GM23338 (cell line): ENCODE results near the gene MED27. TPM values are rescaled to one million over a fixed set of nuclear protein-coding genes. Genes with fewer than 3 reads are reported as not detected.

Experiments
- ATAC-seq: fragments of 200-7000 bp; cut with Tn5 transposase; 3 replicates; pipeline ENCODE4 v1.9.1; 2020
- DNase-seq: peaks from one replicate; pipeline ENCODE4 v3.0.0-alpha.2; 2015; ENCODE audit warnings: low spot score
- H2AFZ ChIP-seq: fragments of 200-600 bp; sonication (generic); 2 replicates; pipeline ENCODE4 v1.8.0; 2016; ENCODE audit warnings: antibody characterized with exemption, mild to moderate bottlenecking, moderate library complexity
- H3F3A ChIP-seq: fragments of 200-600 bp; sonication (generic); replicated peaks from 2 replicates; pipeline ENCODE4 v1.8.0; 2017; ENCODE audit warnings: antibody characterized with exemption, mixed run types, low read depth
- H3K27ac ChIP-seq: fragments of 200-600 bp; sonication (generic); 2 replicates; pipeline ENCODE4 v1.6.1; 2016; ENCODE audit warnings: low read depth
- H3K27me3 ChIP-seq: fragments of 200-600 bp; sonication (generic); 2 replicates; pipeline ENCODE4 v1.8.0; 2016; ENCODE audit warnings: mild to moderate bottlenecking, mixed run types, moderate library complexity; ENCODE audit not compliant: insufficient read depth
- H3K36me3 ChIP-seq: fragments of 200-600 bp; sonication (generic); 2 replicates; pipeline ENCODE4 v1.8.0; 2016; ENCODE audit warnings: mild to moderate bottlenecking; ENCODE audit not compliant: insufficient read depth
- H3K4me1 ChIP-seq: fragments of 200-600 bp; sonication (generic); 2 replicates; pipeline ENCODE4 v1.8.0; 2016; ENCODE audit warnings: mild to moderate bottlenecking, moderate library complexity; ENCODE audit not compliant: insufficient read depth
- H3K4me2 ChIP-seq: fragments of 200-600 bp; sonication (generic); 2 replicates; pipeline ENCODE4 v1.7.1; 2017; ENCODE audit warnings: mixed run types
- H3K4me3 ChIP-seq: fragments of 200-600 bp; sonication (generic); 2 replicates; pipeline ENCODE4 v1.6.1; 2016; ENCODE audit warnings: mixed run types
- H3K79me2 ChIP-seq: fragments of 200-600 bp; sonication (generic); replicated peaks from 2 replicates; pipeline ENCODE4 v1.8.0; 2017; ENCODE audit warnings: mild to moderate bottlenecking; ENCODE audit not compliant: insufficient read depth
- H3K9me2 ChIP-seq: fragments of 200-600 bp; sonication (generic); 2 replicates; pipeline ENCODE4 v1.8.0; 2017; ENCODE audit not compliant: insufficient read depth
- H4K20me1 ChIP-seq: fragments of 200-600 bp; sonication (generic); replicated peaks from 2 replicates; pipeline ENCODE4 v1.8.0; 2017; ENCODE audit warnings: mild to moderate bottlenecking; ENCODE audit not compliant: insufficient read depth
- H3K27ac Mint-ChIP-seq: 2 replicates; pipeline ENCODE4 v1.8.0; 2020; ENCODE audit warnings: inconsistent platforms, mild to moderate bottlenecking, moderate library complexity, mixed read lengths
- H3K27me3 Mint-ChIP-seq: 3 replicates; pipeline ENCODE4 v1.8.0; 2022; ENCODE audit warnings: low read depth, mild to moderate bottlenecking, moderate library complexity, mixed read lengths, inconsistent platforms; ENCODE audit not compliant: insufficient read depth, poor library complexity
- H3K36me3 Mint-ChIP-seq: 3 replicates; pipeline ENCODE4 v1.8.0; 2021; ENCODE audit warnings: low read depth, mild to moderate bottlenecking, inconsistent platforms, moderate library complexity, mixed read lengths
- H3K4me1 Mint-ChIP-seq: 3 replicates; pipeline ENCODE4 v1.8.0; 2020; ENCODE audit warnings: mild to moderate bottlenecking, inconsistent platforms, mixed read lengths
- H3K4me3 Mint-ChIP-seq: 3 replicates; pipeline ENCODE4 v1.8.0; 2021; ENCODE audit warnings: moderate library complexity, mild to moderate bottlenecking, inconsistent platforms, mixed read lengths
- H3K9me3 Mint-ChIP-seq: 3 replicates; pipeline ENCODE4 v1.8.0; 2020; ENCODE audit warnings: moderate library complexity, mild to moderate bottlenecking, inconsistent platforms, mixed read lengths
- CREB1 ChIP-seq: fragments of 250-450 bp; sonication (Bioruptor Pico); IDR thresholded peaks from 2 replicates; pipeline ENCODE4 v1.5.0; 2020; ENCODE audit warnings: low read depth, mild to moderate bottlenecking, moderate library complexity
- EZH2 ChIP-seq: fragments of 200-600 bp; sonication (generic); IDR thresholded peaks from one replicate; pipeline ENCODE4 v1.8.0; 2017; ENCODE audit warnings: antibody characterized with exemption, mild to moderate bottlenecking, low read depth; ENCODE audit not compliant: unreplicated experiment
- EZH2phosphoT487 ChIP-seq: fragments of 200-600 bp; sonication (generic); IDR thresholded peaks from one replicate; pipeline ENCODE4 v1.8.1; 2018; ENCODE audit warnings: antibody characterized with exemption; ENCODE audit not compliant: unreplicated experiment
- JUNB ChIP-seq: IDR thresholded peaks from one replicate; pipeline ENCODE4 v1.6.1; 2016; ENCODE audit warnings: antibody characterized with exemption; ENCODE audit not compliant: unreplicated experiment
- NANOG ChIP-seq: IDR thresholded peaks from 2 replicates; pipeline ENCODE4 v1.6.1; 2016; ENCODE audit warnings: antibody characterized with exemption, borderline replicate concordance
- POLR2AphosphoS5 ChIP-seq: IDR thresholded peaks from 2 replicates; pipeline ENCODE4 v1.6.1; 2016; ENCODE audit warnings: antibody characterized with exemption, low read depth
- STAT1 ChIP-seq: IDR thresholded peaks from one replicate; pipeline ENCODE4 v1.6.1; 2016; ENCODE audit warnings: antibody characterized with exemption; ENCODE audit not compliant: unreplicated experiment
- ZNF331 ChIP-seq: fragments of 250-450 bp; sonication (Bioruptor Pico); IDR thresholded peaks from 2 replicates; pipeline ENCODE4 v1.5.0; 2020; ENCODE audit warnings: low read depth, mild to moderate bottlenecking, moderate library complexity
- polyA plus RNA-seq: library from polyadenylated mRNA; unstranded; fragments of >200 nt; fragmentation: Nextera tagmentation; extraction: Ambion mirVana; gene quantifications from 2 replicates; pipeline ENCODE4 v1.2.1, GENCODE V29; 2016
- total RNA-seq: library from RNA; depleted of rRNA; stranded (reverse); fragments of >200 nt; shearing (Covaris generic); gene quantifications from 2 replicates; pipeline ENCODE4 v1.2.3, GENCODE V29; 2014
- TF ChIP-seq, protein P1 (sequence below): IDR thresholded peaks from one replicate; pipeline ENCODE4 v1.6.1; 2018; ENCODE audit warnings: antibody characterized with exemption; ENCODE audit not compliant: unreplicated experiment
- TF ChIP-seq, protein P2 (sequence below): fragments of 250-450 bp; sonication (Bioruptor Pico); IDR thresholded peaks from 2 replicates; pipeline ENCODE4 v1.5.0; 2020; ENCODE audit warnings: mild to moderate bottlenecking, moderate library complexity
- TF ChIP-seq, protein P3 (sequence below), 2 experiments: fragments of 200-600 bp in 1 of 2; sonication (generic) in 1 of 2; conservative IDR thresholded peaks; 2 replicates each; pipeline versions ENCODE4 v1.5.1 to v1.6.1; 2016 to 2017; ENCODE audit warnings: antibody characterized with exemption in 2 of 2, low read depth in 2 of 2, mild to moderate bottlenecking in 2 of 2, moderate library complexity in 1 of 2

MED27 gene
- total and polyA plus RNA-seq, 2 experiments from 2014 or later = 30.6 to 35.0 TPM

DNA sequence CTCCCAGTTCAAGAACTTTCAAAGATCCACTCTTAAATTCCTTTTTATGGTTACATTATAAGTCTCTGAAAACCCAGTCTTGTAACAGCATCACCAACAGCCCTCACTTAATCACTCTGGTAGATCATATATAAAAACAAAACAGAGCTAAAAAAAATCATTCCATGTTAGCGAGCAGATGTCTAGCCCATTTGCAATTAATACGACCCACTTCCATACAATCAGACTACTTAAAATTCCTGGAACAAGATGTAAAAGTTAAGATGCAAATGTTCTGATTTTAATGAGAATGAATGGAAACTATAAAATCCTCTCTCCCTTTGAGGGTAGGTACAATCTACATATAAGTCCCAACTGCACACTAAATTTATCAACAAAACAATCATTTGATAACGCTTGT lies 167.0 kb downstream of the MED27 start:
- H3K36me3 Mint-ChIP-seq = peaks cover 4% of the 10 kb centered on the region; the same call in 2 of the 3 replicates
- no peak for TF ChIP-seq CREB1 (CRISPR knock-in tag)
- TF ChIP-seq NANOG = no peak
- TF ChIP-seq STAT1 = no peak
- no peak for TF ChIP-seq POLR2AphosphoS5
- no peak for TF ChIP-seq EZH2
- TF ChIP-seq, protein P1, sequence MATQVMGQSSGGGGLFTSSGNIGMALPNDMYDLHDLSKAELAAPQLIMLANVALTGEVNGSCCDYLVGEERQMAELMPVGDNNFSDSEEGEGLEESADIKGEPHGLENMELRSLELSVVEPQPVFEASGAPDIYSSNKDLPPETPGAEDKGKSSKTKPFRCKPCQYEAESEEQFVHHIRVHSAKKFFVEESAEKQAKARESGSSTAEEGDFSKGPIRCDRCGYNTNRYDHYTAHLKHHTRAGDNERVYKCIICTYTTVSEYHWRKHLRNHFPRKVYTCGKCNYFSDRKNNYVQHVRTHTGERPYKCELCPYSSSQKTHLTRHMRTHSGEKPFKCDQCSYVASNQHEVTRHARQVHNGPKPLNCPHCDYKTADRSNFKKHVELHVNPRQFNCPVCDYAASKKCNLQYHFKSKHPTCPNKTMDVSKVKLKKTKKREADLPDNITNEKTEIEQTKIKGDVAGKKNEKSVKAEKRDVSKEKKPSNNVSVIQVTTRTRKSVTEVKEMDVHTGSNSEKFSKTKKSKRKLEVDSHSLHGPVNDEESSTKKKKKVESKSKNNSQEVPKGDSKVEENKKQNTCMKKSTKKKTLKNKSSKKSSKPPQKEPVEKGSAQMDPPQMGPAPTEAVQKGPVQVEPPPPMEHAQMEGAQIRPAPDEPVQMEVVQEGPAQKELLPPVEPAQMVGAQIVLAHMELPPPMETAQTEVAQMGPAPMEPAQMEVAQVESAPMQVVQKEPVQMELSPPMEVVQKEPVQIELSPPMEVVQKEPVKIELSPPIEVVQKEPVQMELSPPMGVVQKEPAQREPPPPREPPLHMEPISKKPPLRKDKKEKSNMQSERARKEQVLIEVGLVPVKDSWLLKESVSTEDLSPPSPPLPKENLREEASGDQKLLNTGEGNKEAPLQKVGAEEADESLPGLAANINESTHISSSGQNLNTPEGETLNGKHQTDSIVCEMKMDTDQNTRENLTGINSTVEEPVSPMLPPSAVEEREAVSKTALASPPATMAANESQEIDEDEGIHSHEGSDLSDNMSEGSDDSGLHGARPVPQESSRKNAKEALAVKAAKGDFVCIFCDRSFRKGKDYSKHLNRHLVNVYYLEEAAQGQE = no peak
- no peak for ATAC-seq
- no peaks in the 10 kb centered on the region; the same call in none of the 2 replicates for H3K79me2 ChIP-seq
- no peaks in the 10 kb centered on the region for H3K27me3 ChIP-seq
- no peaks in the 10 kb centered on the region for H3F3A ChIP-seq
- H3K36me3 ChIP-seq = no peaks in the 10 kb centered on the region
- H3K9me2 ChIP-seq = no peaks in the 10 kb centered on the region
- no peak overlapping the region for H3K4me3 ChIP-seq
- H4K20me1 ChIP-seq = 0 out of 2 replicates have a peak, but pooled peaks cover 8% of the 10 kb centered on the region
- H3K27me3 Mint-ChIP-seq = peaks cover 2% of the 10 kb centered on the region
- H2AFZ ChIP-seq = no peak overlapping the region
- H3K27ac Mint-ChIP-seq = no peak overlapping the region
- H3K27ac ChIP-seq = no peak overlapping the region
- no peak overlapping the region for H3K4me3 Mint-ChIP-seq
- peaks cover 11% of the 10 kb centered on the region for H3K4me1 ChIP-seq
- 0 out of 3 replicates have a peak, but pooled peaks cover 4% of the 10 kb centered on the region for H3K9me3 Mint-ChIP-seq
- no peak overlapping the region for H3K4me2 ChIP-seq
- no peak for DNase-seq
- H3K4me1 Mint-ChIP-seq = peaks cover 21% of the 10 kb centered on the region

DNA sequence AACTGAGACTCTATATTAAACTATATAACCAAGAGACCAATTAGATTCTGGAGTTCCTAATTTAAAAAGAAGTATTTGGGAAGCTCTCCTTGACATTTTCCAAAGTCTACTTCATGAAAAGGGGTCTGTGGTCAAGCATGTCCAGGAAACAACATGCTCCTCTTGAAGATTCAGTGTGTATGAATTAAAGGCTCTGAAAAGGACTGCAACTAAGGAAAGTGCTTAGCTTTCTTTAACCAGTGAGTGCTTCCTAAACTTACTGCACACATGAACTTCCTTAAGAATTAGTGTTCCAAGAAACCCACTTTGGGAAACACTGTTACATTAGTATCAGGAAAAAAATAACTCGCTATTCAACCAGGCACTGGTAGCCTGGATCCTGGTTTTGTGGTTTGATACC lies 167.6 kb downstream of the MED27 start:
- no peak overlapping the region for H3K4me2 ChIP-seq
- no peaks in the 10 kb centered on the region for H3K9me2 ChIP-seq
- H3K27ac Mint-ChIP-seq = no peak overlapping the region
- H3K4me3 Mint-ChIP-seq = no peak overlapping the region
- H3K36me3 ChIP-seq = no peaks in the 10 kb centered on the region
- H2AFZ ChIP-seq = no peak overlapping the region
- H3K4me1 Mint-ChIP-seq = peaks cover 21% of the 10 kb centered on the region
- no peak overlapping the region for H3K4me3 ChIP-seq
- H3F3A ChIP-seq = no peaks in the 10 kb centered on the region
- peaks cover 2% of the 10 kb centered on the region for H3K27me3 Mint-ChIP-seq
- H3K36me3 Mint-ChIP-seq = peaks cover 7% of the 10 kb centered on the region
- H3K27me3 ChIP-seq = no peaks in the 10 kb centered on the region
- no peaks in the 10 kb centered on the region; the same call in none of the 2 replicates for H3K79me2 ChIP-seq
- TF ChIP-seq ZNF331 (CRISPR knock-in tag) (no peak), JUNB (no peak), NANOG (no peak), EZH2phosphoT487 (no peak), CREB1 (CRISPR knock-in tag) (no peak), POLR2AphosphoS5 (no peak)
- TF ChIP-seq, protein P2, sequence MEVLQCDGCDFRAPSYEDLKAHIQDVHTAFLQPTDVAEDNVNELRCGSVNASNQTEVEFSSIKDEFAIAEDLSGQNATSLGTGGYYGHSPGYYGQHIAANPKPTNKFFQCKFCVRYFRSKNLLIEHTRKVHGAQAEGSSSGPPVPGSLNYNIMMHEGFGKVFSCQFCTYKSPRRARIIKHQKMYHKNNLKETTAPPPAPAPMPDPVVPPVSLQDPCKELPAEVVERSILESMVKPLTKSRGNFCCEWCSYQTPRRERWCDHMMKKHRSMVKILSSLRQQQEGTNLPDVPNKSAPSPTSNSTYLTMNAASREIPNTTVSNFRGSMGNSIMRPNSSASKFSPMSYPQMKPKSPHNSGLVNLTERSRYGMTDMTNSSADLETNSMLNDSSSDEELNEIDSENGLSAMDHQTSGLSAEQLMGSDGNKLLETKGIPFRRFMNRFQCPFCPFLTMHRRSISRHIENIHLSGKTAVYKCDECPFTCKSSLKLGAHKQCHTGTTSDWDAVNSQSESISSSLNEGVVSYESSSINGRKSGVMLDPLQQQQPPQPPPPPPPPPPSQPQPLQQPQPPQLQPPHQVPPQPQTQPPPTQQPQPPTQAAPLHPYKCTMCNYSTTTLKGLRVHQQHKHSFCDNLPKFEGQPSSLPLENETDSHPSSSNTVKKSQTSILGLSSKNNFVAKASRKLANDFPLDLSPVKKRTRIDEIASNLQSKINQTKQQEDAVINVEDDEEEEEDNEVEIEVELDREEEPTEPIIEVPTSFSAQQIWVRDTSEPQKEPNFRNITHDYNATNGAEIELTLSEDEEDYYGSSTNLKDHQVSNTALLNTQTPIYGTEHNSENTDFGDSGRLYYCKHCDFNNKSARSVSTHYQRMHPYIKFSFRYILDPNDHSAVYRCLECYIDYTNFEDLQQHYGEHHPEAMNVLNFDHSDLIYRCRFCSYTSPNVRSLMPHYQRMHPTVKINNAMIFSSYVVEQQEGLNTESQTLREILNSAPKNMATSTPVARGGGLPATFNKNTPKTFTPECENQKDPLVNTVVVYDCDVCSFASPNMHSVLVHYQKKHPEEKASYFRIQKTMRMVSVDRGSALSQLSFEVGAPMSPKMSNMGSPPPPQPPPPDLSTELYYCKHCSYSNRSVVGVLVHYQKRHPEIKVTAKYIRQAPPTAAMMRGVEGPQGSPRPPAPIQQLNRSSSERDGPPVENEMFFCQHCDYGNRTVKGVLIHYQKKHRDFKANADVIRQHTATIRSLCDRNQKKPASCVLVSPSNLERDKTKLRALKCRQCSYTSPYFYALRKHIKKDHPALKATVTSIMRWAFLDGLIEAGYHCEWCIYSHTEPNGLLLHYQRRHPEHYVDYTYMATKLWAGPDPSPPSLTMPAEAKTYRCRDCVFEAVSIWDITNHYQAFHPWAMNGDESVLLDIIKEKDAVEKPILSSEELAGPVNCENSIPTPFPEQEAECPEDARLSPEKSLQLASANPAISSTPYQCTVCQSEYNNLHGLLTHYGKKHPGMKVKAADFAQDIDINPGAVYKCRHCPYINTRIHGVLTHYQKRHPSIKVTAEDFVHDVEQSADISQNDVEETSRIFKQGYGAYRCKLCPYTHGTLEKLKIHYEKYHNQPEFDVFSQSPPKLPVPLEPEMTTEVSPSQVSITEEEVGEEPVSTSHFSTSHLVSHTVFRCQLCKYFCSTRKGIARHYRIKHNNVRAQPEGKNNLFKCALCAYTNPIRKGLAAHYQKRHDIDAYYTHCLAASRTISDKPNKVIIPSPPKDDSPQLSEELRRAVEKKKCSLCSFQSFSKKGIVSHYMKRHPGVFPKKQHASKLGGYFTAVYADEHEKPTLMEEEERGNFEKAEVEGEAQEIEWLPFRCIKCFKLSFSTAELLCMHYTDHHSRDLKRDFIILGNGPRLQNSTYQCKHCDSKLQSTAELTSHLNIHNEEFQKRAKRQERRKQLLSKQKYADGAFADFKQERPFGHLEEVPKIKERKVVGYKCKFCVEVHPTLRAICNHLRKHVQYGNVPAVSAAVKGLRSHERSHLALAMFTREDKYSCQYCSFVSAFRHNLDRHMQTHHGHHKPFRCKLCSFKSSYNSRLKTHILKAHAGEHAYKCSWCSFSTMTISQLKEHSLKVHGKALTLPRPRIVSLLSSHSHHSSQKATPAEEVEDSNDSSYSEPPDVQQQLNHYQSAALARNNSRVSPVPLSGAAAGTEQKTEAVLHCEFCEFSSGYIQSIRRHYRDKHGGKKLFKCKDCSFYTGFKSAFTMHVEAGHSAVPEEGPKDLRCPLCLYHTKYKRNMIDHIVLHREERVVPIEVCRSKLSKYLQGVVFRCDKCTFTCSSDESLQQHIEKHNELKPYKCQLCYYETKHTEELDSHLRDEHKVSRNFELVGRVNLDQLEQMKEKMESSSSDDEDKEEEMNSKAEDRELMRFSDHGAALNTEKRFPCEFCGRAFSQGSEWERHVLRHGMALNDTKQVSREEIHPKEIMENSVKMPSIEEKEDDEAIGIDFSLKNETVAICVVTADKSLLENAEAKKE = no peak
- TF ChIP-seq, protein P3, sequence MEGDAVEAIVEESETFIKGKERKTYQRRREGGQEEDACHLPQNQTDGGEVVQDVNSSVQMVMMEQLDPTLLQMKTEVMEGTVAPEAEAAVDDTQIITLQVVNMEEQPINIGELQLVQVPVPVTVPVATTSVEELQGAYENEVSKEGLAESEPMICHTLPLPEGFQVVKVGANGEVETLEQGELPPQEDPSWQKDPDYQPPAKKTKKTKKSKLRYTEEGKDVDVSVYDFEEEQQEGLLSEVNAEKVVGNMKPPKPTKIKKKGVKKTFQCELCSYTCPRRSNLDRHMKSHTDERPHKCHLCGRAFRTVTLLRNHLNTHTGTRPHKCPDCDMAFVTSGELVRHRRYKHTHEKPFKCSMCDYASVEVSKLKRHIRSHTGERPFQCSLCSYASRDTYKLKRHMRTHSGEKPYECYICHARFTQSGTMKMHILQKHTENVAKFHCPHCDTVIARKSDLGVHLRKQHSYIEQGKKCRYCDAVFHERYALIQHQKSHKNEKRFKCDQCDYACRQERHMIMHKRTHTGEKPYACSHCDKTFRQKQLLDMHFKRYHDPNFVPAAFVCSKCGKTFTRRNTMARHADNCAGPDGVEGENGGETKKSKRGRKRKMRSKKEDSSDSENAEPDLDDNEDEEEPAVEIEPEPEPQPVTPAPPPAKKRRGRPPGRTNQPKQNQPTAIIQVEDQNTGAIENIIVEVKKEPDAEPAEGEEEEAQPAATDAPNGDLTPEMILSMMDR (conservative IDR thresholded peaks at IDR 0.05; ENCODE audit: low read depth in 2 of 2) = no peak
- DNase-seq = no peak
- H3K27ac ChIP-seq = no peak overlapping the region
- ATAC-seq = no peak
- H3K9me3 Mint-ChIP-seq = peaks cover 6% of the 10 kb centered on the region
- H4K20me1 ChIP-seq = 0 out of 2 replicates have a peak, but pooled peaks cover 8% of the 10 kb centered on the region
- peaks cover 11% of the 10 kb centered on the region for H3K4me1 ChIP-seq
